Bronchial epithelial cell (primary cell): ENCODE data around the gene HIRA. TPM values are rescaled to one million over a fixed set of nuclear protein-coding genes. Genes with fewer than 3 reads are reported as not detected.
"Not testable (repeated sequence)": the region's sequence is repeated elsewhere in the genome, so short reads cannot be mapped to it uniquely, and the experiment has no call there.

Experiments used
- DNase-seq: peaks from one replicate; pipeline ENCODE4 v3.0.0-alpha.2; 2010; ENCODE audit warnings: low read depth
- FAIRE-seq: peaks from 2 replicates; lab custom pipeline; 2011; peaks lifted over from hg19 to GRCh38; lab: Jason Lieb, UNC
- H3K27me3 ChIP-seq: 2 replicates; pipeline ENCODE4 v1.5.1; 2011; ENCODE audit warnings: low read length; ENCODE audit not compliant: control insufficient read depth, insufficient read depth
- H3K36me3 ChIP-seq: 2 replicates; pipeline ENCODE4 v1.5.1; 2011; ENCODE audit warnings: low read length; ENCODE audit not compliant: control insufficient read depth, insufficient read depth
- H3K4me3 ChIP-seq: 2 replicates; pipeline ENCODE4 v1.5.1; 2011; ENCODE audit warnings: mild to moderate bottlenecking, low read depth, low read length, control low read depth
- CTCF ChIP-seq: IDR thresholded peaks from 2 replicates; pipeline ENCODE4 v1.5.1; 2011; ENCODE audit warnings: mild to moderate bottlenecking, moderate library complexity, low read length, control low read depth, inconsistent platforms; ENCODE audit not compliant: insufficient read depth, severe bottlenecking
- total RNA-seq: library from RNA; depleted of rRNA; stranded (reverse); fragments of >200 nt; gene quantifications from 2 replicates; pipeline ENCODE4 v1.2.1, GENCODE V29; 2014

Gene HIRA
- total RNA-seq, 1 donor from 2014 or later = 22.4 TPM

GRCh38 chr22:19448739-19449421 is 17.3 kb upstream of the HIRA start:
- FAIRE-seq (no peak), DNase-seq (no peak)
- H3K4me3 ChIP-seq = no peak overlapping the region
- no peaks in the 10 kb centered on the region for H3K27me3 ChIP-seq
- H3K36me3 ChIP-seq = peaks cover 12% of the 10 kb centered on the region
- no peak for TF ChIP-seq CTCF

GRCh38 chr22:19448076-19448607 is 16.6 kb upstream of the HIRA start:
- TF ChIP-seq CTCF = no peak
- FAIRE-seq = no peak
- peaks cover 9% of the 10 kb centered on the region for H3K36me3 ChIP-seq
- DNase-seq = peak; percentile 57
- H3K4me3 ChIP-seq = peak overlapping the region; percentile 74
- H3K27me3 ChIP-seq = no peaks in the 10 kb centered on the region

DNA sequence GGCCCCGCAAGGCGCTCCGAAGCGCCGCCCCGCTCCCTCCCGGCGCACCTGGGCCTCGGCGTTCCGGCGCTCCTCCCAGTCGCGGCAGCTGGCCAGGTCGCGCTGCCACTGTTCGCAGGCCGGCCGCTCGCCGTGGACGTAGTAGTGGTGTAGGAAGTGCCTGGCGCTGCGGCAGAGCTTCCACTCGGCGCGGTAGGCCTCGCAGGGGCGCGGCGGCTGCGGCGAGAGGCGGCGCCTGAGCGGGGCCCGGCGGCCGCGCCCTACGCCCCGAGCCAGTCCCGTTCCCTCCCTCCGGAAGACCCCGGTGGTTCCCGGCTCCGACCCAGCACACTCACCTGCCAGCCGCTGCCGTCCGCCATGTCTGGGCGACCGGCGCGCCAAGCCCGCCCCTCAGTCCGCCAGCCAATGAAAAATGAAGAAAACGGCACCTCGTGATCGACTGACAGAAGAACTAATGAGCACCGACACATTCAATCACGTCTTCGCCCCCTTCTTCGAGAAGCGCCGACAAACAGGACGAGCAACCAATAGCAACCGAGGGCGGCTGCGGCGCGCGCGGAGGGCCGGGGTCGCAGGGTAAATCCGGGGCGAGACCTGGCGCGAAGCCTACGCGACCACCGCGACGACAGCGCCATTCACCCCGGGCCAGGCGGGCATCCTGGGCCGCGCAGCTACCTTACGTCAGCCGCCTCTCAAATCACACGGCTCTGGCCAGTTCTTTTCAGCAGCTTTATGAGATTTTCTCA is 16.0 kb upstream of the HIRA start, which contains the start of gene C22orf39:
Gene C22orf39 (minus strand): TSS at position 382 of the 746 bp plus-strand sequence. CDS start 23 bp downstream, at position 359.
- no peak for FAIRE-seq
- Histone ChIP-seq H3K4me3 (peak within 1 kb of the TSS; percentile 74), H3K27me3 (no peaks in the 10 kb centered on the region), H3K36me3 (peaks cover 9% of the 10 kb centered on the region)
- peak; percentile 88 for DNase-seq
- TF ChIP-seq CTCF = no peak

DNA sequence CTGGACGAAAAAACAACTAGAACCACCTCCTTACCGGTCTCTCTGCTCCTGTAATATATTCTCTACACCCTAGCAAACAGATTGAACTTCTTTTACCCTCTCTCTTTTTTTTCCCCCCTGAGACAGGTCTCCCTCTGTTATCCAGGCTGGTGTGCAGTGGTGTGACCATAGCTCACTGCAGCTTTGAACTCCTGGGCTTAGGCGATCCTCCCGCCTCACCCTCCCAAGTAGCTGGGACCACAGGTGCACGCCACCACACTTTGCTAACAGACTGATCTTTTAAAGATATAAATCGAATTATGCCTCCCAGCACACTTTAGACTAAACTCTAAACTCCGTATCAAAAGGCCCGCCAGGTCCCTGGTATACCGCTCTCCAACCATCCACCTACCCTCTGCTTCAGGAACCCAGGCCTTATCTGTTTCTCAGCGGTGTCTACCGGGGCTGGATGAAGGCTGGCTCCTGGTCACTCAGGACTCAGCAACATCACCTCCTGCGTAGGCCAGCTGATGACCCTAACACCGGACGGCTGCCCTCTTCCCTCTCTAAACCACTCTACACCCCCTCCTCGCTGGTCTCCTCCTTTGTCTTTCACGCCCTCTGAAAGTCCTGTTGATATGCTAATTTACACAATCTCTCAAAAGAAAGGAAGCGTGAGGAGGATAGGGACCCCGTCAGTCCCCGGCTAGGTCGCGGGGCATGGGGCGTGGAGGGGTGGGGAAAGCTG is 15.2 kb upstream of the HIRA start:
- Histone ChIP-seq H3K36me3 (peaks cover 11% of the 10 kb centered on the region), H3K4me3 (peak overlapping the region; percentile 74), H3K27me3 (no peaks in the 10 kb centered on the region)
- FAIRE-seq = peak; percentile 13
- no peak for TF ChIP-seq CTCF
- DNase-seq = no peak

- FAIRE-seq, DNase-seq, H3K27me3 ChIP-seq, H3K36me3 ChIP-seq, H3K4me3 ChIP-seq: not testable (repeated sequence)
These were observed 13.9 kb upstream of the HIRA start for GRCh38 chr22:19445279-19445982.
